Measurements from ENCODE around the gene GPR68.

DNA sequence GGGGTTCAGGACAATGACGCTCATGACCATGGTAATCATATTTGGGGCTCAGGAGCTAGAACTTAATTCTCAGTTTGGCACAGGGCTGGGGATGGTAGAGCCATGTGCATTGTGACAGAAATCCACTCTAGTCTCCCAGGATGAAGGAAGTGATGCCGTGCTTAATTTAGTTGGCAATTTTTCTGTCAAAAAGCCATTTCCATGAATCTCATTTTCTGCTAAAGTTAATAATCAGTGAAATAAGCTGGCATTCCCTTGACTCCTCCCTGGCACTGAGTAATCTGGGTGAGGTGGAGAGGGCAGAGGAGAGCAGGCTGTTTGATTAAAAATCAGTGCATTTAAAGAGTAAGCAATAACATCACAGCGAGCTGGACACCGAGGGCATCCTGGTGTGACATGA lies 45.0 kb upstream of the GPR68 start:
- no peak for TF ChIP-seq POLR2A (IDR thresholded peaks at IDR 0.05)
- TF ChIP-seq, protein P1, sequence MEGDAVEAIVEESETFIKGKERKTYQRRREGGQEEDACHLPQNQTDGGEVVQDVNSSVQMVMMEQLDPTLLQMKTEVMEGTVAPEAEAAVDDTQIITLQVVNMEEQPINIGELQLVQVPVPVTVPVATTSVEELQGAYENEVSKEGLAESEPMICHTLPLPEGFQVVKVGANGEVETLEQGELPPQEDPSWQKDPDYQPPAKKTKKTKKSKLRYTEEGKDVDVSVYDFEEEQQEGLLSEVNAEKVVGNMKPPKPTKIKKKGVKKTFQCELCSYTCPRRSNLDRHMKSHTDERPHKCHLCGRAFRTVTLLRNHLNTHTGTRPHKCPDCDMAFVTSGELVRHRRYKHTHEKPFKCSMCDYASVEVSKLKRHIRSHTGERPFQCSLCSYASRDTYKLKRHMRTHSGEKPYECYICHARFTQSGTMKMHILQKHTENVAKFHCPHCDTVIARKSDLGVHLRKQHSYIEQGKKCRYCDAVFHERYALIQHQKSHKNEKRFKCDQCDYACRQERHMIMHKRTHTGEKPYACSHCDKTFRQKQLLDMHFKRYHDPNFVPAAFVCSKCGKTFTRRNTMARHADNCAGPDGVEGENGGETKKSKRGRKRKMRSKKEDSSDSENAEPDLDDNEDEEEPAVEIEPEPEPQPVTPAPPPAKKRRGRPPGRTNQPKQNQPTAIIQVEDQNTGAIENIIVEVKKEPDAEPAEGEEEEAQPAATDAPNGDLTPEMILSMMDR (IDR thresholded peaks at IDR 0.05): no peak
